Measurements from ENCODE around the gene UBXN6.

DNA sequence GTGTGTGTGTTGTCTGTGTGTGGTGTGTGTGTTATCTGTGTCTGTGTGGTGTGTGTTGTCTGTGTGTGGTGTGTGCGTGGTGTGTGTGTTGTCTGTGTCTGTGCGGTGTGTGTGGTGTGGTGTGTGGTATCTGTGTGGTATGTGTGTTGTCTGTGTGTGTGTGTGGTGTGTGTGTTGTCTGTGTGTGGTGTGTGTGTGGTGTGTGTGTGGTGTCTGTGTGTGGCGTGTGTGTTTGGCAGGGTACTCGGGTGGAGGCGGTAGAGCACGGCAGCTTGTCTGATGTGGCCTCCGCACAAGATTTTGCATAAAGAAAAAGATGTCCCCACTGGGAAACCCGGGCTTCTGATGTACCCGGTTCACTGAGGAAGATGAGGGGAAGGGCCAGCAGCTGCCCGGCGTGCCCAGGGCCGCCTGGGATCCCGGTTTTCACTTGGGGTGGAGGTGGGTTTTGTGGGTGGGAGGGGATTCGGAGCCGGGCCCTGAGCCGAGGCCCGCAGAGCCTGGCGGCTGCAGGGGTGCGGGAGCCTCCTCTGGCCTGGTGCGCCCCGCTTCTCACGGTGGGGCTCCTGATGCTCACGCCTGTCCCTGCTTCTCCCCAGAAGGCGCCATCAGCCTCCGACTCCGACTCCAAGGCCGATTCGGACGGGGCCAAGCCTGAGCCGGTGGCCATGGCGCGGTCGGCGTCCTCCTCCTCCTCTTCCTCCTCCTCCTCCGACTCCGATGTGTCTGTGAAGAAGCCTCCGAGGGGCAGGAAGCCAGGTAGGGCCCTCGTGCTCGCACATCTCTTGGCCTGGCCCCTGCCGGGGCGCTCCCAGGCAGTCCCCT lies 35.7 kb upstream of the UBXN6 start:
- no peak for TF ChIP-seq EP300 (IDR thresholded peaks at IDR 0.05; ENCODE audit: low read depth)
- no peak for TF ChIP-seq POLR2AphosphoS5 (IDR thresholded peaks at IDR 0.05)
- TF ChIP-seq, protein P1, sequence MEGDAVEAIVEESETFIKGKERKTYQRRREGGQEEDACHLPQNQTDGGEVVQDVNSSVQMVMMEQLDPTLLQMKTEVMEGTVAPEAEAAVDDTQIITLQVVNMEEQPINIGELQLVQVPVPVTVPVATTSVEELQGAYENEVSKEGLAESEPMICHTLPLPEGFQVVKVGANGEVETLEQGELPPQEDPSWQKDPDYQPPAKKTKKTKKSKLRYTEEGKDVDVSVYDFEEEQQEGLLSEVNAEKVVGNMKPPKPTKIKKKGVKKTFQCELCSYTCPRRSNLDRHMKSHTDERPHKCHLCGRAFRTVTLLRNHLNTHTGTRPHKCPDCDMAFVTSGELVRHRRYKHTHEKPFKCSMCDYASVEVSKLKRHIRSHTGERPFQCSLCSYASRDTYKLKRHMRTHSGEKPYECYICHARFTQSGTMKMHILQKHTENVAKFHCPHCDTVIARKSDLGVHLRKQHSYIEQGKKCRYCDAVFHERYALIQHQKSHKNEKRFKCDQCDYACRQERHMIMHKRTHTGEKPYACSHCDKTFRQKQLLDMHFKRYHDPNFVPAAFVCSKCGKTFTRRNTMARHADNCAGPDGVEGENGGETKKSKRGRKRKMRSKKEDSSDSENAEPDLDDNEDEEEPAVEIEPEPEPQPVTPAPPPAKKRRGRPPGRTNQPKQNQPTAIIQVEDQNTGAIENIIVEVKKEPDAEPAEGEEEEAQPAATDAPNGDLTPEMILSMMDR (IDR thresholded peaks at IDR 0.05) = no peak
